ENCODE results near the gene TEAD1.

DNA sequence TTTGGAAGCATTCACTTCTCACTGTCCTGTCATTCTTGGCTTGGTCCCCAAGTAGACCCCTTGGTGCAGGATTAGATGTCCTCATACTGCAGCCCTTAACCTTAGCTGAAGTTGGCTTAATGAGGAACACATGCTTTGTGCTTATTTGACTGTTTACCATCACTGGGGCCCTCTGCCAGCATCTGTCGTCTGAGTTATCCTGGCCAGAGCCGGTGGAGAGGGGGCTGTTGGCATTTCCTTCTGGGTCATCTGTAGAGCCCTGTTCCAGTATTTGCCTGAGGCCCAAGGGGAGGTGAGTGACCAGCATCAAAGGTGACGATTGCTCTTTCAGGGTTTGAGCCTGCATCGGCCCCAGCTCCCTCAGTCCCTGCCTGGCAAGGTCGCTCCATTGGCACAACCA, 208.4 kb downstream of the TEAD1 start:
- no peak for TF ChIP-seq POLR2AphosphoS5 (IDR thresholded peaks at IDR 0.05; ENCODE audit: low read depth, low read length)
- no peak for TF ChIP-seq REST (IDR thresholded peaks at IDR 0.05; ENCODE audit: insufficient read depth in 1 of 2, low read depth in 2 of 2, low read length in 2 of 2)
